BLaER1 treated with 17β-estradiol and CSF1 and Interleukin-3, amounts not matched to agents 10 nM and 100 nM (cell line): Measurements from ENCODE around the gene RAPGEF6.
"Not testable (repeated sequence)": the region's sequence is repeated elsewhere in the genome, so short reads cannot be mapped to it uniquely, and the experiment has no call there.

Source experiments
- H3K27ac ChIP-seq, 11 experiments: shearing (Covaris generic); formaldehyde crosslinking; 2 replicates each; pipeline ENCODE4 v1.8.1; 2022
- H3K27me3 ChIP-seq, 11 experiments: shearing (Covaris generic); formaldehyde crosslinking; 2 replicates each; pipeline ENCODE4 v1.8.1; 2022
- H3K36me3 ChIP-seq, 11 experiments: shearing (Covaris generic); formaldehyde crosslinking; 2 replicates each; pipeline ENCODE4 v1.8.1; 2022
- H3K4me1 ChIP-seq, 10 experiments: shearing (Covaris generic); formaldehyde crosslinking; 2 replicates each; pipeline ENCODE4 v1.8.1; 2022
- H3K4me2 ChIP-seq, 11 experiments: shearing (Covaris generic); formaldehyde crosslinking; 2 replicates each; pipeline ENCODE4 v1.8.1; 2022
- H3K4me3 ChIP-seq, 10 experiments: shearing (Covaris generic); formaldehyde crosslinking; 2 replicates each; pipeline ENCODE4 v1.8.1; 2022
- H3K9ac ChIP-seq, 11 experiments: shearing (Covaris generic); formaldehyde crosslinking; 2 replicates each; pipeline ENCODE4 v1.8.1; 2022
- H3K9me3 ChIP-seq, 11 experiments: shearing (Covaris generic); formaldehyde crosslinking; replicated peaks in 1 of 11; 2 replicates each; pipeline ENCODE4 v1.8.1; 2022
- H4K20me1 ChIP-seq, 11 experiments: shearing (Covaris generic); formaldehyde crosslinking; 2 replicates each; pipeline ENCODE4 v1.8.1; 2022
- Cebpa-rat ChIP-seq, 11 experiments: shearing (Covaris generic); IDR thresholded peaks; 2 replicates each; pipeline ENCODE4 v1.8.1; 2022

Gene RAPGEF6

GRCh38 chr5:131488463-131488862 is 146.6 kb downstream of the RAPGEF6 start:
- Histone ChIP-seq H3K27me3 (no peaks in the 10 kb centered on the region), H3K36me3 (peaks cover 32 to 98% (median 82%) of the 10 kb centered on the region in 11 experiments), H3K27ac (peak overlapping the region; percentile 11 to 82 (median 69); a peak in 19 of 22 replicates), H4K20me1 (no peaks in the 10 kb centered on the region), H3K9me3 (peaks cover 8 to 14% (median 13%) of the 10 kb centered on the region in 11 experiments; a peak in 21 of 22 replicates), H3K4me1 (peaks cover 0 to 50% (median 23%) of the 10 kb centered on the region in 10 experiments; a peak in 13 of 20 replicates), H3K4me2 (peak overlapping the region in 7 of 11 experiments; percentile 15 to 86 (median 67); a peak in 13 of 22 replicates), H3K9ac (peak overlapping the region in 7 of 11 experiments; percentile 8 to 70 (median 53); a peak in 10 of 22 replicates), H3K4me3 (no peak overlapping the region)
- no peak for TF ChIP-seq Cebpa-rat (IDR thresholded peaks at IDR 0.05)

GRCh38 chr5:131487371-131487770 is 147.7 kb downstream of the RAPGEF6 start:
- not testable (repeated sequence) for H3K9ac ChIP-seq, H3K4me3 ChIP-seq, H3K27me3 ChIP-seq, H4K20me1 ChIP-seq
- Histone ChIP-seq H3K4me2 (peak overlapping the region in 3 of 11 experiments; percentile 67 to 86 (median 82); a peak in 7 of 22 replicates), H3K27ac (peak overlapping the region in 9 of 11 experiments; percentile 52 to 82 (median 75); a peak in 14 of 22 replicates), H3K36me3 (peaks cover 41 to 98% (median 83%) of the 10 kb centered on the region in 11 experiments), H3K9me3 (peaks cover 8 to 14% (median 13%) of the 10 kb centered on the region in 11 experiments; a peak in 21 of 22 replicates), H3K4me1 (peaks cover 0 to 52% (median 23%) of the 10 kb centered on the region in 10 experiments; a peak in 13 of 20 replicates)

- H3K9ac ChIP-seq = no peak overlapping the region
- H3K27me3 ChIP-seq = no peaks in the 10 kb centered on the region
- peaks cover 3 to 19% (median 8%) of the 10 kb centered on the region in 11 experiments; a peak in 21 of 22 replicates for H3K9me3 ChIP-seq
- no peak overlapping the region for H3K4me2 ChIP-seq
- H4K20me1 ChIP-seq = no peaks in the 10 kb centered on the region
- TF ChIP-seq Cebpa-rat (IDR thresholded peaks at IDR 0.05) = no peak
- peaks cover 61 to 99% (median 91%) of the 10 kb centered on the region in 11 experiments for H3K36me3 ChIP-seq
- H3K4me1 ChIP-seq = peaks cover 0 to 39% (median 25%) of the 10 kb centered on the region in 10 experiments; a peak in 13 of 20 replicates
- no peak overlapping the region for H3K4me3 ChIP-seq
- no peak overlapping the region; a peak in 1 of 22 replicates for H3K27ac ChIP-seq
Measured at GRCh38 chr5:131482617-131483016, 152.4 kb downstream of the RAPGEF6 start.

GRCh38 chr5:131481569-131481968 is 153.5 kb downstream of the RAPGEF6 start:
- Histone ChIP-seq H3K27ac (peak overlapping the region in 5 of 11 experiments; percentile 10 to 49 (median 15); a peak in 7 of 22 replicates), H3K36me3 (peaks cover 58 to 99% (median 91%) of the 10 kb centered on the region in 11 experiments), H3K9ac (no peak overlapping the region), H3K9me3 (peaks cover 0 to 9% (median 0%) of the 10 kb centered on the region in 11 experiments; a peak in 2 of 22 replicates), H3K4me1 (peaks cover 0 to 36% (median 25%) of the 10 kb centered on the region in 10 experiments; a peak in 13 of 20 replicates), H3K4me2 (peak overlapping the region in 4 of 11 experiments; percentile 4 to 63 (median 23); a peak in 7 of 22 replicates), H3K27me3 (no peaks in the 10 kb centered on the region), H3K4me3 (no peak overlapping the region), H4K20me1 (no peaks in the 10 kb centered on the region)
- no peak for TF ChIP-seq Cebpa-rat (IDR thresholded peaks at IDR 0.05)

- Histone ChIP-seq H4K20me1 (no peaks in the 10 kb centered on the region), H3K4me3 (no peak overlapping the region), H3K27ac (no peak overlapping the region), H3K9ac (no peak overlapping the region), H3K9me3 (no peaks in the 10 kb centered on the region), H3K36me3 (peaks cover 60 to 89% (median 83%) of the 10 kb centered on the region in 11 experiments), H3K4me2 (no peak overlapping the region), H3K4me1 (peaks cover 0 to 13% (median 6%) of the 10 kb centered on the region in 10 experiments; a peak in 11 of 20 replicates), H3K27me3 (no peaks in the 10 kb centered on the region)
- no peak for TF ChIP-seq Cebpa-rat (IDR thresholded peaks at IDR 0.05)
Measured at GRCh38 chr5:131475541-131475941, 159.5 kb downstream of the RAPGEF6 start.

- Histone ChIP-seq H3K4me1 (no peaks in the 10 kb centered on the region), H3K4me2 (no peak overlapping the region), H3K9me3 (no peaks in the 10 kb centered on the region), H3K27ac (no peak overlapping the region), H3K27me3 (no peaks in the 10 kb centered on the region), H4K20me1 (no peaks in the 10 kb centered on the region), H3K9ac (no peak overlapping the region), H3K4me3 (no peak overlapping the region), H3K36me3 (peaks cover 51 to 83% (median 72%) of the 10 kb centered on the region in 11 experiments)
- TF ChIP-seq Cebpa-rat (IDR thresholded peaks at IDR 0.05) = no peak
Measured at GRCh38 chr5:131473731-131474130, 161.3 kb downstream of the RAPGEF6 start.

- H3K4me1 ChIP-seq = peaks cover 0 to 22% (median 0%) of the 10 kb centered on the region in 10 experiments; a peak in 9 of 20 replicates
- peak overlapping the region in 1 of 11 experiments; percentile 22; a peak in 1 of 22 replicates for H3K4me2 ChIP-seq
- H3K27ac ChIP-seq = no peak overlapping the region
- no peak for TF ChIP-seq Cebpa-rat (IDR thresholded peaks at IDR 0.05)
- 0 out of 22 replicates have a peak, but pooled peaks cover 0 to 4% (median 0%) of the 10 kb centered on the region in 11 experiments for H3K9me3 ChIP-seq
- H4K20me1 ChIP-seq = no peaks in the 10 kb centered on the region
- no peaks in the 10 kb centered on the region for H3K27me3 ChIP-seq
- H3K4me3 ChIP-seq = no peak overlapping the region
- peaks cover 52 to 87% (median 74%) of the 10 kb centered on the region in 11 experiments for H3K36me3 ChIP-seq
- no peak overlapping the region for H3K9ac ChIP-seq
Measured at GRCh38 chr5:131466171-131466766, 168.8 kb downstream of the RAPGEF6 start.

GRCh38 chr5:131463656-131464055 is 171.4 kb downstream of the RAPGEF6 start:
- Histone ChIP-seq H3K4me3 (no peak overlapping the region), H3K4me2 (peak overlapping the region in 2 of 11 experiments; percentile 7 to 17; a peak in 2 of 22 replicates), H3K9me3 (0 out of 22 replicates have a peak, but pooled peaks cover 0 to 4% (median 0%) of the 10 kb centered on the region in 11 experiments), H4K20me1 (no peaks in the 10 kb centered on the region), H3K27me3 (no peaks in the 10 kb centered on the region), H3K9ac (no peak overlapping the region), H3K4me1 (peaks cover 0 to 22% (median 0%) of the 10 kb centered on the region in 10 experiments; a peak in 9 of 20 replicates), H3K27ac (0 out of 22 replicates have a peak overlapping the region, but pooled peaks of 1 of the 11 experiments have one; percentile 15), H3K36me3 (peaks cover 57 to 94% (median 83%) of the 10 kb centered on the region in 11 experiments)
- no peak for TF ChIP-seq Cebpa-rat (IDR thresholded peaks at IDR 0.05)

GRCh38 chr5:131462454-131462853 is 172.6 kb downstream of the RAPGEF6 start:
- no peak overlapping the region for H3K4me3 ChIP-seq
- TF ChIP-seq Cebpa-rat (IDR thresholded peaks at IDR 0.05) = no peak
- H3K9ac ChIP-seq = no peak overlapping the region
- no peaks in the 10 kb centered on the region for H3K9me3 ChIP-seq
- no peak overlapping the region for H3K27ac ChIP-seq
- no peaks in the 10 kb centered on the region for H4K20me1 ChIP-seq
- peaks cover 59 to 94% (median 85%) of the 10 kb centered on the region in 11 experiments for H3K36me3 ChIP-seq
- H3K27me3 ChIP-seq = no peaks in the 10 kb centered on the region
- H3K4me2 ChIP-seq = 0 out of 22 replicates have a peak overlapping the region, but pooled peaks of 1 of the 11 experiments have one; percentile 16
- peaks cover 0 to 22% (median 0%) of the 10 kb centered on the region in 10 experiments; a peak in 9 of 20 replicates for H3K4me1 ChIP-seq
